SK-N-SH (cell line): ENCODE measurements around the gene TM7SF2. TPM values are rescaled to one million over a fixed set of nuclear protein-coding genes. Genes with fewer than 3 reads are reported as not detected.

Experiments used
- CTCF ChIA-PET: fragments of 300-600, 350-600 bp; formaldehyde crosslinking; extraction: SDS; loops from one replicate; lab custom pipeline; 2021; lab: Yijun Ruan, JAX
- POLR2A ChIA-PET: fragments of 350-600 bp; sonication (Branson Sonifier 250); formaldehyde crosslinking; extraction: SDS; loops from one replicate; lab custom pipeline; 2020; ENCODE audit warnings: antibody characterized with exemption, inconsistent platforms; lab: Yijun Ruan, JAX
- DNase-seq: peaks from one replicate; pipeline ENCODE4 v3.0.0; 2012
- H2AFZ ChIP-seq: fragments of 200-600 bp; sonication (generic); 2 replicates; pipeline ENCODE4 v1.8.1; 2016; ENCODE audit warnings: antibody characterized with exemption, mild to moderate bottlenecking, low read depth
- H3F3A ChIP-seq: fragments of 200-600 bp; sonication (generic); replicated peaks from 2 replicates; pipeline ENCODE3; 2016; ENCODE audit warnings: antibody characterized with exemption, mild to moderate bottlenecking; ENCODE audit not compliant: insufficient read depth
- H3K27ac ChIP-seq, 2 experiments: fragments of 200-500 bp in 1 of 2; fragments of 200-600 bp in 1 of 2; sonication (Bioruptor generic) in 1 of 2; sonication (generic), shearing (Covaris generic) in 1 of 2; 2 replicates each; pipeline versions ENCODE4 v1.5.1 to v1.6.1; 2014 to 2016; ENCODE audit warnings: low read depth in 2 of 2, inconsistent platforms in 1 of 2, low read length in 1 of 2, mild to moderate bottlenecking in 1 of 2, mixed read lengths in 1 of 2
- H3K27me3 ChIP-seq: fragments of 200-600 bp; sonication (generic), shearing (Covaris generic); 2 replicates; pipeline ENCODE4 v1.6.1; 2016; ENCODE audit warnings: mixed run types; ENCODE audit not compliant: insufficient read depth
- H3K36me3 ChIP-seq, 2 experiments: fragments of 200-500 bp in 1 of 2; fragments of 200-600 bp in 1 of 2; sonication (Bioruptor generic) in 1 of 2; sonication (generic) in 1 of 2; replicated peaks in 1 of 2; 2 replicates each; pipeline versions ENCODE3 to v1.5.1; 2014 to 2016; ENCODE audit warnings: low read length in 1 of 2, mild to moderate bottlenecking in 1 of 2; ENCODE audit not compliant: insufficient read depth in 2 of 2, control insufficient read depth in 1 of 2
- H3K4me1 ChIP-seq, 2 experiments: fragments of 200-500 bp in 1 of 2; fragments of 200-600 bp in 1 of 2; sonication (Bioruptor generic) in 1 of 2; sonication (generic), shearing (Covaris generic) in 1 of 2; 2 replicates each; pipeline versions ENCODE4 v1.5.1 to v1.6.1; 2014 to 2016; ENCODE audit warnings: low read depth in 1 of 2, low read length in 1 of 2, mixed run types in 1 of 2; ENCODE audit not compliant: insufficient read depth in 2 of 2, control insufficient read depth in 1 of 2
- H3K4me2 ChIP-seq: fragments of 200-600 bp; sonication (generic), shearing (Covaris generic); 2 replicates; pipeline ENCODE4 v1.6.1; 2017; ENCODE audit warnings: mixed run types
- H3K4me3 ChIP-seq, 2 experiments: fragments of 200-500 bp in 1 of 2; fragments of 200-600 bp in 1 of 2; sonication (Bioruptor generic) in 1 of 2; sonication (generic), shearing (Covaris generic) in 1 of 2; 2 replicates each; pipeline versions ENCODE4 v1.5.1 to v1.8.1; 2014 to 2016; ENCODE audit warnings: low read depth in 2 of 2, inconsistent platforms in 1 of 2, low read length in 1 of 2, mild to moderate bottlenecking in 1 of 2, mixed read lengths in 1 of 2, moderate library complexity in 1 of 2
- H3K79me2 ChIP-seq: fragments of 200-600 bp; sonication (generic); 2 replicates; pipeline ENCODE4 v1.8.1; 2017; ENCODE audit warnings: mild to moderate bottlenecking; ENCODE audit not compliant: insufficient read depth
- H3K9ac ChIP-seq: fragments of 200-600 bp; sonication (generic); 2 replicates; pipeline ENCODE4 v1.6.1; 2017; ENCODE audit warnings: mixed run types
- H3K9me2 ChIP-seq: fragments of 200-600 bp; sonication (generic); 2 replicates; pipeline ENCODE4 v1.6.1; 2017; ENCODE audit warnings: mixed run types
- H3K9me3 ChIP-seq: fragments of 200-600 bp; sonication (generic); 2 replicates; pipeline ENCODE4 v1.6.1; 2017; ENCODE audit warnings: mixed run types, mild to moderate bottlenecking, moderate library complexity
- H4K20me1 ChIP-seq: fragments of 200-600 bp; sonication (generic); 2 replicates; pipeline ENCODE4 v1.6.1; 2017; ENCODE audit warnings: mild to moderate bottlenecking, mixed run types; ENCODE audit not compliant: insufficient read depth
- EP300 ChIP-seq, 2 experiments: IDR thresholded peaks; 2 replicates each; pipeline versions ENCODE4 v1.4.0 to v1.6.1; 2012; ENCODE audit warnings: borderline replicate concordance in 1 of 2, low read depth in 1 of 2, low read length in 1 of 2
- FOSL2 ChIP-seq: IDR thresholded peaks from 2 replicates; pipeline ENCODE4 v1.4.0; 2012; ENCODE audit warnings: low read depth, mild to moderate bottlenecking, moderate library complexity, borderline replicate concordance
- FOXJ3 ChIP-seq: sonication (generic); formaldehyde crosslinking; IDR thresholded peaks from 2 replicates; pipeline ENCODE4 v1.5.1; 2020; ENCODE audit warnings: mild to moderate bottlenecking, missing genetic modification reagents
- FOXM1 ChIP-seq: IDR thresholded peaks from 2 replicates; pipeline ENCODE4 v1.4.0; 2012; ENCODE audit warnings: low read depth, mild to moderate bottlenecking
- NFIC ChIP-seq: IDR thresholded peaks from 2 replicates; pipeline ENCODE4 v1.4.0; 2012; ENCODE audit warnings: borderline replicate concordance
- RFX5 ChIP-seq: IDR thresholded peaks from 2 replicates; pipeline ENCODE4 v1.6.1; 2012; ENCODE audit warnings: mild to moderate bottlenecking, improper control_type of control experiment, low read length
- TEAD4 ChIP-seq: IDR thresholded peaks from 2 replicates; pipeline ENCODE4 v1.4.0; 2012; ENCODE audit warnings: mild to moderate bottlenecking, borderline replicate concordance; ENCODE audit not compliant: insufficient read depth
- YY1 ChIP-seq: IDR thresholded peaks from 2 replicates; pipeline ENCODE4 v1.4.0; 2012; ENCODE audit warnings: low read depth, mild to moderate bottlenecking
- WGBS: methylation state at CpG from one replicate; pipeline ENCODE4 v1.1.6; 2017; ENCODE audit warnings: low lambda C conversion rate; 5-methylcytosine and 5-hydroxymethylcytosine counted together
- polyA plus RNA-seq, 3 experiments: library from polyadenylated mRNA; depleted of rRNA; stranded (reverse); fragments of >200 nt; gene quantifications; 2 replicates each; pipeline ENCODE4 v1.2.3, GENCODE V29; 2012
- TF ChIP-seq, protein P1 (sequence below): fragments of 150-350 bp; IDR thresholded peaks from 2 replicates; pipeline ENCODE4 v1.6.1; 2016; ENCODE audit warnings: mild to moderate bottlenecking, low read depth, low read length
- TF ChIP-seq, protein P2 (sequence below): IDR thresholded peaks from 2 replicates; pipeline ENCODE4 v1.6.1; 2012; ENCODE audit warnings: mild to moderate bottlenecking, low read depth, low read length, moderate library complexity
- TF ChIP-seq, protein P3 (sequence below): fragments of 200-600 bp; sonication (generic); IDR thresholded peaks from 2 replicates; pipeline ENCODE4 v1.6.1; 2017; ENCODE audit warnings: antibody characterized with exemption, mild to moderate bottlenecking, moderate library complexity
- TF ChIP-seq, protein P4 (sequence below): fragments of 150-350 bp; IDR thresholded peaks from 2 replicates; pipeline ENCODE4 v1.6.1; 2017; ENCODE audit warnings: antibody characterized with exemption, low read length, low read depth, borderline replicate concordance
- TF ChIP-seq, protein P5 (sequence below): IDR thresholded peaks from 2 replicates; pipeline ENCODE4; 2012

TM7SF2 gene
- polyA plus RNA-seq, 1 of the 3 experiments (the other 2 are of a cell fraction) = 87.8 TPM

DNA sequence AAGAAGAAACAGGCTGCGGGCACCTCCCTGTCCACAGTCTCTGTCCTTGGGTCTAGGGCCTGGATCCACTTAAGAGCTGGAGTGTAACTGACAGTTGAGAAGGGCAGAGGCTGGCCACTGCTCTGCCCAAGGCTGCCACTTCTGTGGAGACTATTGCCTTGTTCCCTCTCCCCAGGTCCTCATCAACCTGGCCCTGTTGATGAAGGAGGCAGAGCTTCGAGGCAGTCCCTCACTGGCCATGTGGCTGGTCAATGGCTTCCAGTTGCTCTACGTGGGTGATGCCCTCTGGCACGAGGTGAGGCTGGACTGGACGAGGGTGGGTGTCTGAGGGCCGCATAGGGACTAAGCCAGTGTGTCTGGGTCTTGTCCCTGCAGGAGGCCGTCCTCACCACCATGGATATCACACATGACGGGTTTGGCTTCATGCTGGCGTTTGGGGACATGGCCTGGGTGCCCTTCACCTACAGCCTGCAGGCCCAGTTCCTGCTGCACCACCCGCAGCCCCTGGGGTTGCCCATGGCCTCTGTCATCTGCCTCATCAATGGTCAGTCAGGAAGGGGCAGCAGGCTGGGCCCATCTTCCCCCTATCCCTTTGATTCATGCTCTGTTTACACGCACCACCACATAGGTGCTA is 3.0 kb downstream of the TM7SF2 start:
- no peak for DNase-seq
- CTCF ChIA-PET = interaction anchor here (1.1 to 4.9 kb wide), 4 partner anchors 15 to 268 kb away, joined by 3 to 150 read pairs (median 4); partner anchors contain the start of gene VPS51
- no peak overlapping the region for H3K9ac ChIP-seq
- H2AFZ ChIP-seq = no peak overlapping the region
- POLR2A ChIA-PET = interaction anchor here (1.9 kb wide), 1 partner anchor 20 kb away, joined by 5 read pairs; the partner anchor contains the start of gene SYVN1
- peaks cover 6% of the 10 kb centered on the region; the same call in 1 of the 2 replicates for H4K20me1 ChIP-seq
- H3K79me2 ChIP-seq = peaks cover 20% of the 10 kb centered on the region
- no peak overlapping the region; a peak in 1 of 4 replicates for H3K27ac ChIP-seq
- H3K9me3 ChIP-seq = no peaks in the 10 kb centered on the region
- H3K4me1 ChIP-seq = peaks cover 14 to 54% of the 10 kb centered on the region in 2 experiments; a peak in 3 of 4 replicates
- TF ChIP-seq FOXM1 (no peak), TEAD4 (no peak), FOSL2 (no peak)
- TF ChIP-seq, protein P1, sequence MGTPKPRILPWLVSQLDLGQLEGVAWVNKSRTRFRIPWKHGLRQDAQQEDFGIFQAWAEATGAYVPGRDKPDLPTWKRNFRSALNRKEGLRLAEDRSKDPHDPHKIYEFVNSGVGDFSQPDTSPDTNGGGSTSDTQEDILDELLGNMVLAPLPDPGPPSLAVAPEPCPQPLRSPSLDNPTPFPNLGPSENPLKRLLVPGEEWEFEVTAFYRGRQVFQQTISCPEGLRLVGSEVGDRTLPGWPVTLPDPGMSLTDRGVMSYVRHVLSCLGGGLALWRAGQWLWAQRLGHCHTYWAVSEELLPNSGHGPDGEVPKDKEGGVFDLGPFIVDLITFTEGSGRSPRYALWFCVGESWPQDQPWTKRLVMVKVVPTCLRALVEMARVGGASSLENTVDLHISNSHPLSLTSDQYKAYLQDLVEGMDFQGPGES = no peak
- H3F3A ChIP-seq = peaks cover 32% of the 10 kb centered on the region
- no peak overlapping the region for H3K4me3 ChIP-seq
- peaks cover 23% of the 10 kb centered on the region in 2 experiments for H3K36me3 ChIP-seq
- no peaks in the 10 kb centered on the region for H3K27me3 ChIP-seq
- 92% methylated on average over 8 of the region's 11 CpGs for WGBS
- H3K9me2 ChIP-seq = no peaks in the 10 kb centered on the region
- no peak overlapping the region for H3K4me2 ChIP-seq

DNA sequence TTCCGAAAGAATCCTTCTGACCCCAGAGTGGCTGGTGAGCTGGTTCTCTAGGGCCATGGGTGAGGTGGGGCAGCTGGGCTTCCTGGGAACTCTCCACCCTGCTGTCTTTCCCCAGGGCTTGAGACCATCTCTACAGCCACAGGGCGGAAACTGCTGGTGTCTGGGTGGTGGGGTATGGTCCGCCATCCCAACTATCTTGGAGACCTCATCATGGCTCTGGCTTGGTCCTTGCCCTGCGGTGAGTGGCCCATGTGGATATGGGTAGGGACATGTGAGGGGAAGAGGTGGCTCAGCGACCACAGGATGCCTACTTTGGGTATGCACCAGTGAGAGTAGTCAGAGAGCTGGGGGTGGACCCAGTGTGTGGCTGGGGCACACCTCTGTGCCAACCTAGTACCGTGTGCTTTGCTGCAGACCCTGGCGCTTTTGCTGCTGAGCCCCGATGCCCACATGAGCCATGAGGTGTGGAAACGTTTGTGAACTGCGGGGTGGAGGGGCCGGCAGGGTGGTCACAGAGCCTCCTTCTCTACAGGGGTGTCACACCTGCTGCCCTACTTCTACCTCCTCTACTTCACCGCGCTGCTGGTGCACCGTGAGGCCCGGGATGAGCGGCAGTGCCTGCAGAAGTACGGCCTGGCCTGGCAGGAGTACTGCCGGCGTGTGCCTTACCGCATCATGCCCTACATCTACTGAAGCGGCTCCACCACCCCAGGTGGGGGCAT is 3.9 kb downstream of the TM7SF2 start:
- Histone ChIP-seq H3K4me3 (no peak overlapping the region), H3K9ac (no peak overlapping the region), H2AFZ (no peak overlapping the region), H3K4me2 (no peak overlapping the region), H4K20me1 (peaks cover 6% of the 10 kb centered on the region; the same call in 1 of the 2 replicates), H3K4me1 (peaks cover 16 to 52% of the 10 kb centered on the region in 2 experiments; a peak in 3 of 4 replicates), H3K79me2 (peaks cover 26% of the 10 kb centered on the region), H3K9me3 (no peaks in the 10 kb centered on the region), H3K36me3 (peaks cover 28 to 32% of the 10 kb centered on the region in 2 experiments), H3K27ac (no peak overlapping the region; a peak in 1 of 4 replicates), H3F3A (peaks cover 36% of the 10 kb centered on the region), H3K27me3 (no peaks in the 10 kb centered on the region), H3K9me2 (no peaks in the 10 kb centered on the region)
- CTCF ChIA-PET = interaction anchor here (1.1 to 3.2 kb wide), 4 partner anchors 15 to 269 kb away, joined by 3 to 23 read pairs (median 9); no protein-coding TSS in a partner anchor
- no peak for DNase-seq
- POLR2A ChIA-PET = interaction anchor here (1.5 to 3.4 kb wide), 4 partner anchors 19 to 101 kb away, joined by 5 to 25 read pairs (median 6); partner anchors contain the start of genes ARL2 and SYVN1
- 91% methylated on average over 11 of the region's 21 CpGs for WGBS
- no peak for TF ChIP-seq RFX5
- TF ChIP-seq, protein P2, sequence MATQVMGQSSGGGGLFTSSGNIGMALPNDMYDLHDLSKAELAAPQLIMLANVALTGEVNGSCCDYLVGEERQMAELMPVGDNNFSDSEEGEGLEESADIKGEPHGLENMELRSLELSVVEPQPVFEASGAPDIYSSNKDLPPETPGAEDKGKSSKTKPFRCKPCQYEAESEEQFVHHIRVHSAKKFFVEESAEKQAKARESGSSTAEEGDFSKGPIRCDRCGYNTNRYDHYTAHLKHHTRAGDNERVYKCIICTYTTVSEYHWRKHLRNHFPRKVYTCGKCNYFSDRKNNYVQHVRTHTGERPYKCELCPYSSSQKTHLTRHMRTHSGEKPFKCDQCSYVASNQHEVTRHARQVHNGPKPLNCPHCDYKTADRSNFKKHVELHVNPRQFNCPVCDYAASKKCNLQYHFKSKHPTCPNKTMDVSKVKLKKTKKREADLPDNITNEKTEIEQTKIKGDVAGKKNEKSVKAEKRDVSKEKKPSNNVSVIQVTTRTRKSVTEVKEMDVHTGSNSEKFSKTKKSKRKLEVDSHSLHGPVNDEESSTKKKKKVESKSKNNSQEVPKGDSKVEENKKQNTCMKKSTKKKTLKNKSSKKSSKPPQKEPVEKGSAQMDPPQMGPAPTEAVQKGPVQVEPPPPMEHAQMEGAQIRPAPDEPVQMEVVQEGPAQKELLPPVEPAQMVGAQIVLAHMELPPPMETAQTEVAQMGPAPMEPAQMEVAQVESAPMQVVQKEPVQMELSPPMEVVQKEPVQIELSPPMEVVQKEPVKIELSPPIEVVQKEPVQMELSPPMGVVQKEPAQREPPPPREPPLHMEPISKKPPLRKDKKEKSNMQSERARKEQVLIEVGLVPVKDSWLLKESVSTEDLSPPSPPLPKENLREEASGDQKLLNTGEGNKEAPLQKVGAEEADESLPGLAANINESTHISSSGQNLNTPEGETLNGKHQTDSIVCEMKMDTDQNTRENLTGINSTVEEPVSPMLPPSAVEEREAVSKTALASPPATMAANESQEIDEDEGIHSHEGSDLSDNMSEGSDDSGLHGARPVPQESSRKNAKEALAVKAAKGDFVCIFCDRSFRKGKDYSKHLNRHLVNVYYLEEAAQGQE = no peak
- no peak for TF ChIP-seq FOXJ3
- TF ChIP-seq, protein P3, sequence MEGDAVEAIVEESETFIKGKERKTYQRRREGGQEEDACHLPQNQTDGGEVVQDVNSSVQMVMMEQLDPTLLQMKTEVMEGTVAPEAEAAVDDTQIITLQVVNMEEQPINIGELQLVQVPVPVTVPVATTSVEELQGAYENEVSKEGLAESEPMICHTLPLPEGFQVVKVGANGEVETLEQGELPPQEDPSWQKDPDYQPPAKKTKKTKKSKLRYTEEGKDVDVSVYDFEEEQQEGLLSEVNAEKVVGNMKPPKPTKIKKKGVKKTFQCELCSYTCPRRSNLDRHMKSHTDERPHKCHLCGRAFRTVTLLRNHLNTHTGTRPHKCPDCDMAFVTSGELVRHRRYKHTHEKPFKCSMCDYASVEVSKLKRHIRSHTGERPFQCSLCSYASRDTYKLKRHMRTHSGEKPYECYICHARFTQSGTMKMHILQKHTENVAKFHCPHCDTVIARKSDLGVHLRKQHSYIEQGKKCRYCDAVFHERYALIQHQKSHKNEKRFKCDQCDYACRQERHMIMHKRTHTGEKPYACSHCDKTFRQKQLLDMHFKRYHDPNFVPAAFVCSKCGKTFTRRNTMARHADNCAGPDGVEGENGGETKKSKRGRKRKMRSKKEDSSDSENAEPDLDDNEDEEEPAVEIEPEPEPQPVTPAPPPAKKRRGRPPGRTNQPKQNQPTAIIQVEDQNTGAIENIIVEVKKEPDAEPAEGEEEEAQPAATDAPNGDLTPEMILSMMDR = no peak
- no peak for TF ChIP-seq EP300 (IDR thresholded peaks at IDR 0.05; ENCODE audit: borderline replicate concordance in 1 of 2, low read depth in 1 of 2, low read length in 1 of 2)
- TF ChIP-seq, protein P4, sequence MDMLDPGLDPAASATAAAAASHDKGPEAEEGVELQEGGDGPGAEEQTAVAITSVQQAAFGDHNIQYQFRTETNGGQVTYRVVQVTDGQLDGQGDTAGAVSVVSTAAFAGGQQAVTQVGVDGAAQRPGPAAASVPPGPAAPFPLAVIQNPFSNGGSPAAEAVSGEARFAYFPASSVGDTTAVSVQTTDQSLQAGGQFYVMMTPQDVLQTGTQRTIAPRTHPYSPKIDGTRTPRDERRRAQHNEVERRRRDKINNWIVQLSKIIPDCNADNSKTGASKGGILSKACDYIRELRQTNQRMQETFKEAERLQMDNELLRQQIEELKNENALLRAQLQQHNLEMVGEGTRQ = no peak
- TF ChIP-seq NFIC = no peak
- TF ChIP-seq, protein P5, sequence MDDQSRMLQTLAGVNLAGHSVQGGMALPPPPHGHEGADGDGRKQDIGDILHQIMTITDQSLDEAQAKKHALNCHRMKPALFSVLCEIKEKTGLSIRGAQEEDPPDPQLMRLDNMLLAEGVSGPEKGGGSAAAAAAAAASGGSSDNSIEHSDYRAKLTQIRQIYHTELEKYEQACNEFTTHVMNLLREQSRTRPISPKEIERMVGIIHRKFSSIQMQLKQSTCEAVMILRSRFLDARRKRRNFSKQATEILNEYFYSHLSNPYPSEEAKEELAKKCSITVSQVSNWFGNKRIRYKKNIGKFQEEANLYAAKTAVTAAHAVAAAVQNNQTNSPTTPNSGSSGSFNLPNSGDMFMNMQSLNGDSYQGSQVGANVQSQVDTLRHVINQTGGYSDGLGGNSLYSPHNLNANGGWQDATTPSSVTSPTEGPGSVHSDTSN = no peak
- no peak for TF ChIP-seq YY1
